GM12892 (cell line): ENCODE data around the gene BACE2.

ENCODE experiments used
- POLR2A ChIP-seq: IDR thresholded peaks from 2 replicates; pipeline ENCODE4 v1.6.1; 2011; ENCODE audit warnings: low read depth, low read length, control low read depth
- POLR2AphosphoS5 ChIP-seq: IDR thresholded peaks from 2 replicates; pipeline ENCODE4 v1.6.1; 2011; ENCODE audit warnings: low read depth, low read length, control low read depth
- TAF1 ChIP-seq: IDR thresholded peaks from 2 replicates; pipeline ENCODE4 v1.6.1; 2011; ENCODE audit warnings: low read depth, mild to moderate bottlenecking, control low read depth, low read length, borderline replicate concordance

DNA sequence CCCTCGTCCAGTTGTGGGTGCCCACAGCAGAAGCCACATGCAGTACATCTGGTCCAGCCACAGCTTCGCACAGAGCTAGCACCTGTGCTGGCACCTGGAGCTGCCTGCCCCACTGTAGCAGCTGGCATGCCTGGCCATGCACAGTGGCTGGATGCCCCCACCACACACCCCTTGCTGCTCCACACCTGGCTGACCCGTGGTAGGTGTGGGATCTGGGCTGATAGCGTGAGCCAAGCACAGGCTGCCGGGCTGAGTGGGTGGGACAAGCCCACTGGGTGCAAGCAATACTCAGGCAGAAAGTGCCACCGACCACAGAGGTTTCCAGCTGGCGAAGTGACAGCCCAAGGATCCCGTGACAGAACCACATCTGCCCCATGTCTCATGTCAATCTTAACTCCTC, 30.6 kb upstream of the BACE2 start:
- TF ChIP-seq POLR2A (no peak), POLR2AphosphoS5 (no peak), TAF1 (no peak)
